Measurements from ENCODE around the gene CLEC4F. TPM values are rescaled to one million over a fixed set of nuclear protein-coding genes. Genes with fewer than 3 reads are reported as not detected.
"Not testable (repeated sequence)": the region's sequence is repeated elsewhere in the genome, so short reads cannot be mapped to it uniquely, and the experiment has no call there.

The CLEC4F gene
- total and polyA plus RNA-seq, 7 donors = 0.04 to 0.64 (median 0.39) TPM; not detected in 1

DNA sequence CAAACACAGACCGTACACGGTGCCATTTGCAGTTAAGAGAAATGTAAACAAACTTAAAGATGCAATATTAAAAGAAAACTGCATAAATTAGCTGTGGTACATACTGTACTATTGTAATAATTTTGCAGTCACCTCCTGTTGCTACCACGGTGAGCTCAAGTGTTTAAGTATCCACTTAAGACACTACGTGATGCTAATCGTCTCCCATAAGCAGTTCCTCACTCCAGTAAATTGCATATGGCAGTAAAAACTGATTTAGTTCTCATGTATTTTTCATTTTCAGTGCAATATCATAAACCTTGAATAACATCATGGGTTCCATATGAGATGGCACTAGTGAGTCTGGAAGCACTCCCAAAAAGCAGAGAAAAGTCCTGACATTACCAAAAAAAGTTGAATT is 14.4 kb downstream of the CLEC4F start:
- Histone ChIP-seq H3K36me3 (ENCODE audit: insufficient read depth in 1 of 2, low read depth in 1 of 2) (no peaks in the 10 kb centered on the region), H3K27ac (no peak overlapping the region), H3K4me1 (no peaks in the 10 kb centered on the region), H3K9me3 (no peaks in the 10 kb centered on the region), H3K27me3 (ENCODE audit: insufficient read depth in 3 of 3, low read length in 2 of 3) (peaks cover 0 to 3% (median 0%) of the 10 kb centered on the region in 3 donors), H3K4me3 (no peak overlapping the region)
- DNase-seq = no peak
- WGBS, 3 donors = 61 to 74% (median 63%) methylated on average over 5 of the region's 5 CpGs
- no peak for ATAC-seq
- intact Hi-C loops (cut with DNase I) = no loop called here
- TF ChIP-seq, protein P1, sequence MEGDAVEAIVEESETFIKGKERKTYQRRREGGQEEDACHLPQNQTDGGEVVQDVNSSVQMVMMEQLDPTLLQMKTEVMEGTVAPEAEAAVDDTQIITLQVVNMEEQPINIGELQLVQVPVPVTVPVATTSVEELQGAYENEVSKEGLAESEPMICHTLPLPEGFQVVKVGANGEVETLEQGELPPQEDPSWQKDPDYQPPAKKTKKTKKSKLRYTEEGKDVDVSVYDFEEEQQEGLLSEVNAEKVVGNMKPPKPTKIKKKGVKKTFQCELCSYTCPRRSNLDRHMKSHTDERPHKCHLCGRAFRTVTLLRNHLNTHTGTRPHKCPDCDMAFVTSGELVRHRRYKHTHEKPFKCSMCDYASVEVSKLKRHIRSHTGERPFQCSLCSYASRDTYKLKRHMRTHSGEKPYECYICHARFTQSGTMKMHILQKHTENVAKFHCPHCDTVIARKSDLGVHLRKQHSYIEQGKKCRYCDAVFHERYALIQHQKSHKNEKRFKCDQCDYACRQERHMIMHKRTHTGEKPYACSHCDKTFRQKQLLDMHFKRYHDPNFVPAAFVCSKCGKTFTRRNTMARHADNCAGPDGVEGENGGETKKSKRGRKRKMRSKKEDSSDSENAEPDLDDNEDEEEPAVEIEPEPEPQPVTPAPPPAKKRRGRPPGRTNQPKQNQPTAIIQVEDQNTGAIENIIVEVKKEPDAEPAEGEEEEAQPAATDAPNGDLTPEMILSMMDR (IDR thresholded peaks at IDR 0.05) = no peak

DNA sequence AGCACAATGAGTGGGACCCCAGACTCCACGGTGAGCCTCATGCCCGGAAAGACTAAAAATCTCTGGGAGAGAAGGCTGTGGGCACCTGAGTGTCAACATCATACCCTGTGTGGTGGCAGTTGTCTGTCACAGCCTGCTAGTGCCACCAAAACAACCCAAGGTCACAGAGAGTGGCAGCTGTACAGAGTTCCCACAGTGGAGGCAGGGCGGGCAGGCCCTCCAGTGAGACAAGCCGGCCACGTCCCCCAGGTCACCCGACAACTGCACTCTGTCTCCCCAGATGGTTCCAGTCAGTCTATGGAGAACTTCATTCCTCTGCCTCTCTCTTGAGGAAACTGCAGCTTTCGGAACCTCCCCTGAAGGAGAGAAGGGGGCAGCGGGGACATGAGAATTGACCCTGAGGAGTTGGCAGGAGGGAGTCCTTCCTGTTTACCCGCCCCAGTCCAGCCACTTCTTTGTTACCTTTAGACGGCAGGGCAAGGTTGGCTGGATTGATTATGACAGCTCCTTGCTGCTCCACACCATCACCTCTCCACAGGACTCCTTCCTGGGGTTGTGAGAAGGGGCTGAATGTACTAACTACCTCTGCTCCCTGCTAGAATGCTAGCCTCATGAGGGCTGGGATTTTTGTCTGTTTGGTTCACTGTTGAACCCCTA is 18.7 kb downstream of the CLEC4F start:
- Histone ChIP-seq H3K4me1 (no peaks in the 10 kb centered on the region), H3K27me3 (ENCODE audit: insufficient read depth in 3 of 3, low read length in 2 of 3) (peaks cover 0 to 3% (median 0%) of the 10 kb centered on the region in 3 donors), H3K9me3 (no peaks in the 10 kb centered on the region), H3K4me3 (no peak overlapping the region), H3K36me3 (ENCODE audit: insufficient read depth in 1 of 2, low read depth in 1 of 2) (no peaks in the 10 kb centered on the region), H3K27ac (no peak overlapping the region)
- no peak for DNase-seq
- TF ChIP-seq, protein P1 (IDR thresholded peaks at IDR 0.05) = no peak
- 61 to 71% (median 66%) methylated on average over 10 of the region's 10 CpGs for WGBS, 3 donors
- intact Hi-C loops (cut with DNase I) = no loop called here
- no peak for ATAC-seq

DNA sequence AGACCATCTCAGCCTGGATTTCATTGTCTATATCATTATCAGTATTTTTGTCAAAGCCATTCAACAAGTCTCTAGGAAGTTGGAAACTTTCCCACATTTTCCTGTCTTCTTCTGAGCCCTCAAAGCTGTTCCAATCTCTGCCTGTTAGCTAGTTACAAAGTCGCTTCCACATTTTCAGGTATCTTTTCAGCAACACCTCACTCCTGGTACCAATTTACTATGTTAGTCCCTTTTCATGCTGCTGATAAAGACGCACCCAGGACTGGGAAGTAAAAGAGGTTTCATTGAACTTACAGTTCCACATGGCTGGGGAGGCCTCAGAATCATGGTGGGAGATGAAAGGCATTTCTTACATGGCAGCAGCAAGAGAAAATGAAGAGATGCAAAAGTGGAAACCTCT is 20.7 kb downstream of the CLEC4F start:
- TF ChIP-seq, protein P1 (IDR thresholded peaks at IDR 0.05) = no peak
- no peak for DNase-seq
- WGBS, 3 donors = 85 to 90% (median 89%) methylated on average over 2 of the region's 2 CpGs
- Histone ChIP-seq H3K27me3 (ENCODE audit: insufficient read depth in 3 of 3, low read length in 2 of 3) (peaks cover 0 to 3% (median 0%) of the 10 kb centered on the region in 3 donors), H3K27ac (no peak overlapping the region), H3K36me3 (ENCODE audit: insufficient read depth in 1 of 2, low read depth in 1 of 2) (no peaks in the 10 kb centered on the region), H3K4me1 (no peaks in the 10 kb centered on the region), H3K4me3 (no peak overlapping the region), H3K9me3 (no peaks in the 10 kb centered on the region)
- intact Hi-C loops (cut with DNase I) = no loop called here
- no peak for ATAC-seq

DNA sequence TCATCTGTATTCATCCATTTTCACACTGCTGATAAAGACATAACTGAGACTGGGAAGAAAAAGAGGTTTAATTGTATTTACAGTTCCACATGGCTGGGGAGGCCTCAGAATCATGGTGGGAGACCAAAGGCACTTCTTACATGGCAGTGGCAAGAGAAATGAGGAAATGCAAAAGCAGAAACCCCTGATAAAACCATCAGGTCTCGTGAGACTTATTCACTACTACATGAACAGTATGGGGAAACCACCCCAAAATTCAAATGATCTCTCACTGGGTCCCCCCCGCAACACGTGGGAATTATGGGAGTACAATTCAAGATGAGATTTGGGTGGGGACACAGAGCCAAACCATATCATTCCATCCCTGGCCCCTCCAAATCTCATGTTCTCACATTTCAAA is 22.4 kb downstream of the CLEC4F start:
- intact Hi-C loops (cut with DNase I); H3K27me3 ChIP-seq (ENCODE audit: insufficient read depth in 3 of 3, low read length in 2 of 3); H3K4me3 ChIP-seq; ATAC-seq; H3K36me3 ChIP-seq (ENCODE audit: insufficient read depth in 1 of 2, low read depth in 1 of 2); DNase-seq; H3K27ac ChIP-seq; H3K4me1 ChIP-seq; H3K9me3 ChIP-seq: not testable (repeated sequence)
- 72 to 83% (median 81%) methylated on average over 3 of the region's 3 CpGs for WGBS, 3 donors

DNA sequence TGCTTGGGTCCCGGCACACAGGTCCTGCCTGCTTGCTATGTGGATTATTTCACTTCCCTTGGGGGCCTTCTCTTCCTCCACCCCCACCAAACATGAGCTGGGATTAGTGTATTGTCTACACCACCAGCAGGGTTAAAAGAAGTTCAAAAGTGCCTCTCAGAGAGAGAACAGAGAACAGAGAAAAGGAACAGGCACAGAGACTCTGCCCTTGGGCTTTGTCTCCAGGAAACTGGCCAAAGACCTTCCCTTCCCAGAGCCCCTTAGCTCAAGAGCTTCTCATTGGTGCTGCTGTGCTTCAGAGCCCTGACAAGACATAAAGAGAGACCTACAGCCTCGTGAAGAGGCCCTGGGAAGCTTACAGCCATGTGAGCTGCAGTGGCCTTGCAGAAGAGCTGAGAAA is 22.9 kb downstream of the CLEC4F start:
- ATAC-seq = no peak
- H3K27ac ChIP-seq = no peak overlapping the region
- intact Hi-C loops (cut with DNase I) = no loop called here
- no peaks in the 10 kb centered on the region for H3K4me1 ChIP-seq
- H3K27me3 ChIP-seq (ENCODE audit: insufficient read depth in 3 of 3, low read length in 2 of 3) = peaks cover 0 to 10% (median 0%) of the 10 kb centered on the region in 3 donors
- DNase-seq = no peak
- H3K9me3 ChIP-seq = no peaks in the 10 kb centered on the region
- no peaks in the 10 kb centered on the region for H3K36me3 ChIP-seq (ENCODE audit: insufficient read depth in 1 of 2, low read depth in 1 of 2)
- 24 to 48% (median 45%) methylated on average over 2 of the region's 2 CpGs for WGBS, 3 donors
- H3K4me3 ChIP-seq = no peak overlapping the region
- TF ChIP-seq, protein P1 (IDR thresholded peaks at IDR 0.05) = no peak

Measured in psoas muscle (tissue), 8 donors.